ENCODE data around the gene KBTBD7.

KBTBD7 gene

GRCh38 chr13:41196620-41197019 is 2.3 kb upstream of the KBTBD7 start:
- ChIA-PET CTCF (interaction anchor here (1.2 to 1.5 kb wide), 2 partner anchors 10 to 74 kb away, joined by 3 to 6 read pairs; no protein-coding TSS in a partner anchor), POLR2A (no interaction called here)
- Histone ChIP-seq H3K27me3 (replicated peaks in 2 of 5; ENCODE audit: control insufficient read depth in 4 of 5, insufficient read depth in 5 of 5, low read length in 4 of 5) (no peaks in the 10 kb centered on the region), H3K36me3 (ENCODE audit: control insufficient read depth in 4 of 4, insufficient read depth in 4 of 4, low read length in 3 of 4) (peaks cover 0 to 9% (median 5%) of the 10 kb centered on the region in 4 experiments), H3K9me3 (ENCODE audit: control extremely low read depth in 1 of 5, control insufficient read depth in 4 of 5, insufficient read depth in 2 of 5, low read depth in 1 of 5, low read length in 4 of 5) (peaks cover 0 to 6% (median 0%) of the 10 kb centered on the region in 5 experiments), H3K4me1 (ENCODE audit: control extremely low read depth in 1 of 4, control insufficient read depth in 4 of 4, insufficient read depth in 4 of 4, low read length in 3 of 4) (peaks cover 0 to 9% (median 9%) of the 10 kb centered on the region in 4 experiments), H3K27ac (ENCODE audit: insufficient read depth in 1 of 2, low read depth in 1 of 2, low read length in 2 of 2, poor library complexity in 1 of 2, severe bottlenecking in 2 of 2) (no peak overlapping the region), H3K4me3 (ENCODE audit: control insufficient read depth in 1 of 7, extremely low read depth in 1 of 7, insufficient read depth in 4 of 7, low read depth in 2 of 7, low read length in 6 of 7) (no peak overlapping the region)
- WGBS (ENCODE audit: insufficient coverage), result no CpG with 5 or more reads among the region's 2 CpGs
- DNase-seq, result peak in 1 of 3 donors; percentile 16

DNA sequence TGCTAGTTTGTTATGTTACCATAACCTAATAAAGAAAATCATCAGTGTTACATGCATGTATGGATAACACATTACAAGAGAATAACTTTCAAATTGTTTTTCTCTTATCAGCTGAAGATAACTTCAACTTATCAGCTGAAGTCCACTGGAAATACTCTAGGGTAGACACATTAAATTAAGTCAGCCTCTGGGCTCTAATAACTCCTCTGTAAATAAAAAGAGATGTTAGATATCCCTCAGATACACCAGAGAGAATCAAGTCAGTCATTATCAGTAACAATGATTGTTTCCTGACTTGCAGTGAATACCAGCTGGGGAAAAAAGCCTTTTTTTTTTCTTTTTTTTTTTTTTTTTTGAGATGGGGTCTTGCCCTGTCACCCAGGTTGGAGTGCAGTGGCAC is 1.6 kb upstream of the KBTBD7 start:
- H3K4me1 ChIP-seq (ENCODE audit: control extremely low read depth in 1 of 4, control insufficient read depth in 4 of 4, insufficient read depth in 4 of 4, low read length in 3 of 4), result peaks cover 0 to 9% (median 9%) of the 10 kb centered on the region in 4 experiments
- peaks cover 0 to 6% (median 0%) of the 10 kb centered on the region in 5 experiments for H3K9me3 ChIP-seq (ENCODE audit: control extremely low read depth in 1 of 5, control insufficient read depth in 4 of 5, insufficient read depth in 2 of 5, low read depth in 1 of 5, low read length in 4 of 5)
- no peak overlapping the region for H3K27ac ChIP-seq (ENCODE audit: insufficient read depth in 1 of 2, low read depth in 1 of 2, low read length in 2 of 2, poor library complexity in 1 of 2, severe bottlenecking in 2 of 2)
- H3K27me3 ChIP-seq (replicated peaks in 2 of 5; ENCODE audit: control insufficient read depth in 4 of 5, insufficient read depth in 5 of 5, low read length in 4 of 5), result no peaks in the 10 kb centered on the region
- no peak for DNase-seq
- H3K4me3 ChIP-seq (ENCODE audit: control insufficient read depth in 1 of 7, extremely low read depth in 1 of 7, insufficient read depth in 4 of 7, low read depth in 2 of 7, low read length in 6 of 7), result no peak overlapping the region
- CTCF ChIA-PET, result interaction anchor here (1.2 to 1.5 kb wide), 2 partner anchors 11 to 74 kb away, joined by 3 to 6 read pairs; no protein-coding TSS in a partner anchor
- peaks cover 0 to 9% (median 5%) of the 10 kb centered on the region in 4 experiments for H3K36me3 ChIP-seq (ENCODE audit: control insufficient read depth in 4 of 4, insufficient read depth in 4 of 4, low read length in 3 of 4)
- POLR2A ChIA-PET, result no interaction called here

- no peak for DNase-seq
- ChIA-PET CTCF (no interaction called here), POLR2A (no interaction called here)
- peaks cover 0 to 9% (median 9%) of the 10 kb centered on the region in 4 experiments for H3K4me1 ChIP-seq (ENCODE audit: control extremely low read depth in 1 of 4, control insufficient read depth in 4 of 4, insufficient read depth in 4 of 4, low read length in 3 of 4)
- H3K27me3 ChIP-seq (replicated peaks in 2 of 5; ENCODE audit: control insufficient read depth in 4 of 5, insufficient read depth in 5 of 5, low read length in 4 of 5), result no peaks in the 10 kb centered on the region
- no peak overlapping the region for H3K27ac ChIP-seq (ENCODE audit: insufficient read depth in 1 of 2, low read depth in 1 of 2, low read length in 2 of 2, poor library complexity in 1 of 2, severe bottlenecking in 2 of 2)
- peaks cover 0 to 9% (median 6%) of the 10 kb centered on the region in 4 experiments for H3K36me3 ChIP-seq (ENCODE audit: control insufficient read depth in 4 of 4, insufficient read depth in 4 of 4, low read length in 3 of 4)
- H3K4me3 ChIP-seq (ENCODE audit: control insufficient read depth in 1 of 7, extremely low read depth in 1 of 7, insufficient read depth in 4 of 7, low read depth in 2 of 7, low read length in 6 of 7), result peak overlapping the region in 6 of 7 experiments; percentile 66 to 87 (median 82)
- WGBS (ENCODE audit: insufficient coverage), result 97% methylated on average over 15 of the region's 18 CpGs
- H3K9me3 ChIP-seq (ENCODE audit: control extremely low read depth in 1 of 5, control insufficient read depth in 4 of 5, insufficient read depth in 2 of 5, low read depth in 1 of 5, low read length in 4 of 5), result peaks cover 0 to 6% (median 0%) of the 10 kb centered on the region in 5 experiments
Measured at GRCh38 chr13:41193469-41193868, 900 bp downstream of the KBTBD7 start.

GRCh38 chr13:41188584-41188983 is 5.8 kb downstream of the KBTBD7 start:
- Histone ChIP-seq H3K4me1 (ENCODE audit: control extremely low read depth in 1 of 4, control insufficient read depth in 4 of 4, insufficient read depth in 4 of 4, low read length in 3 of 4) (peaks cover 0 to 3% (median 2%) of the 10 kb centered on the region in 4 experiments), H3K27me3 (replicated peaks in 2 of 5; ENCODE audit: control insufficient read depth in 4 of 5, insufficient read depth in 5 of 5, low read length in 4 of 5) (no peaks in the 10 kb centered on the region), H3K36me3 (ENCODE audit: control insufficient read depth in 4 of 4, insufficient read depth in 4 of 4, low read length in 3 of 4) (peaks cover 0 to 9% (median 6%) of the 10 kb centered on the region in 4 experiments), H3K4me3 (ENCODE audit: control insufficient read depth in 1 of 7, extremely low read depth in 1 of 7, insufficient read depth in 4 of 7, low read depth in 2 of 7, low read length in 6 of 7) (no peak overlapping the region), H3K27ac (ENCODE audit: insufficient read depth in 1 of 2, low read depth in 1 of 2, low read length in 2 of 2, poor library complexity in 1 of 2, severe bottlenecking in 2 of 2) (no peak overlapping the region), H3K9me3 (ENCODE audit: control extremely low read depth in 1 of 5, control insufficient read depth in 4 of 5, insufficient read depth in 2 of 5, low read depth in 1 of 5, low read length in 4 of 5) (peaks cover 0 to 6% (median 0%) of the 10 kb centered on the region in 5 experiments)
- ChIA-PET CTCF (interaction anchor here (1.0 kb wide), 1 partner anchor 30 kb away, joined by 3 read pairs; no protein-coding TSS in a partner anchor), POLR2A (no interaction called here)
- 100% methylated on average over 3 of the region's 6 CpGs for WGBS (ENCODE audit: insufficient coverage)
- DNase-seq, result no peak

DNA sequence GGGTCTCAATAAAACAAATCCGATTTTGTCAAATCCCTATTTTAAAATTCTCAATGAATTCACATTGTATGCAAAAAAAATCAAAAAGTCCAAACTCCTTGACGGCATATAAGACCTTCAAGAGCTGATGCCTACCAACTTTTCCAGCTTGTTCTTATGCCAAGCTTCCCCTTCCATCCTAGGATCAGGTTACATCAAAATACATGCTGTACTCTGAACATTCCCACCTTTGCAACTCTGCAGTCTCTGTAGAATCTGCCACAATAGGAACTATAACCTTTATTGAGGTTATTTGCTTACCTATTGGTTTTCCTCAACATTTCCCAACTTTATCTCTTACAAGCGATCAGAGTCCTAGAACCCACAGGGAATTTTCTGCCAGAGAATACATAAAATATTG is 7.9 kb downstream of the KBTBD7 start:
- Histone ChIP-seq H3K4me3 (ENCODE audit: control insufficient read depth in 1 of 7, extremely low read depth in 1 of 7, insufficient read depth in 4 of 7, low read depth in 2 of 7, low read length in 6 of 7) (no peak overlapping the region), H3K9me3 (ENCODE audit: control extremely low read depth in 1 of 5, control insufficient read depth in 4 of 5, insufficient read depth in 2 of 5, low read depth in 1 of 5, low read length in 4 of 5) (no peaks in the 10 kb centered on the region), H3K27ac (ENCODE audit: insufficient read depth in 1 of 2, low read depth in 1 of 2, low read length in 2 of 2, poor library complexity in 1 of 2, severe bottlenecking in 2 of 2) (no peak overlapping the region), H3K27me3 (replicated peaks in 2 of 5; ENCODE audit: control insufficient read depth in 4 of 5, insufficient read depth in 5 of 5, low read length in 4 of 5) (no peaks in the 10 kb centered on the region), H3K4me1 (ENCODE audit: control extremely low read depth in 1 of 4, control insufficient read depth in 4 of 4, insufficient read depth in 4 of 4, low read length in 3 of 4) (no peaks in the 10 kb centered on the region), H3K36me3 (ENCODE audit: control insufficient read depth in 4 of 4, insufficient read depth in 4 of 4, low read length in 3 of 4) (peaks cover 0 to 2% (median 0%) of the 10 kb centered on the region in 4 experiments)
- DNase-seq, result no peak
- CTCF ChIA-PET, result no interaction called here
- 100% methylated on average over 2 of the region's 3 CpGs for WGBS (ENCODE audit: insufficient coverage)
- POLR2A ChIA-PET, result no interaction called here

GRCh38 chr13:41182231-41182630 is 12.1 kb downstream of the KBTBD7 start:
- DNase-seq, result no peak
- ChIA-PET POLR2A (no interaction called here), CTCF (no interaction called here)
- Histone ChIP-seq H3K36me3 (ENCODE audit: control insufficient read depth in 4 of 4, insufficient read depth in 4 of 4, low read length in 3 of 4) (no peaks in the 10 kb centered on the region), H3K27me3 (replicated peaks in 2 of 5; ENCODE audit: control insufficient read depth in 4 of 5, insufficient read depth in 5 of 5, low read length in 4 of 5) (no peaks in the 10 kb centered on the region), H3K4me3 (ENCODE audit: control insufficient read depth in 1 of 7, extremely low read depth in 1 of 7, insufficient read depth in 4 of 7, low read depth in 2 of 7, low read length in 6 of 7) (no peak overlapping the region), H3K9me3 (ENCODE audit: control extremely low read depth in 1 of 5, control insufficient read depth in 4 of 5, insufficient read depth in 2 of 5, low read depth in 1 of 5, low read length in 4 of 5) (no peaks in the 10 kb centered on the region), H3K4me1 (ENCODE audit: control extremely low read depth in 1 of 4, control insufficient read depth in 4 of 4, insufficient read depth in 4 of 4, low read length in 3 of 4) (no peaks in the 10 kb centered on the region), H3K27ac (ENCODE audit: insufficient read depth in 1 of 2, low read depth in 1 of 2, low read length in 2 of 2, poor library complexity in 1 of 2, severe bottlenecking in 2 of 2) (no peak overlapping the region)

GRCh38 chr13:41179593-41180250 is 14.6 kb downstream of the KBTBD7 start:
- DNase-seq, result no peak
- H3K27me3 ChIP-seq (replicated peaks in 2 of 5; ENCODE audit: control insufficient read depth in 4 of 5, insufficient read depth in 5 of 5, low read length in 4 of 5), result no peaks in the 10 kb centered on the region
- H3K4me1 ChIP-seq (ENCODE audit: control extremely low read depth in 1 of 4, control insufficient read depth in 4 of 4, insufficient read depth in 4 of 4, low read length in 3 of 4), result no peaks in the 10 kb centered on the region
- no peaks in the 10 kb centered on the region for H3K36me3 ChIP-seq (ENCODE audit: control insufficient read depth in 4 of 4, insufficient read depth in 4 of 4, low read length in 3 of 4)
- H3K9me3 ChIP-seq (ENCODE audit: control extremely low read depth in 1 of 5, control insufficient read depth in 4 of 5, insufficient read depth in 2 of 5, low read depth in 1 of 5, low read length in 4 of 5), result peaks cover 0 to 15% (median 3%) of the 10 kb centered on the region in 5 experiments
- ChIA-PET CTCF (interaction anchor here (1.0 kb wide), 1 partner anchor 40 kb away, joined by 3 read pairs; no protein-coding TSS in a partner anchor), POLR2A (no interaction called here)
- WGBS (ENCODE audit: insufficient coverage), result 80% methylated on average over 1 of the region's 4 CpGs
- no peak overlapping the region for H3K27ac ChIP-seq (ENCODE audit: insufficient read depth in 1 of 2, low read depth in 1 of 2, low read length in 2 of 2, poor library complexity in 1 of 2, severe bottlenecking in 2 of 2)
- H3K4me3 ChIP-seq (ENCODE audit: control insufficient read depth in 1 of 7, extremely low read depth in 1 of 7, insufficient read depth in 4 of 7, low read depth in 2 of 7, low read length in 6 of 7), result no peak overlapping the region
